Thoracic aorta (tissue), 2 donors: Measurements from ENCODE around the gene SYNM. TPM values are rescaled to one million over a fixed set of nuclear protein-coding genes. Genes with fewer than 3 reads are reported as not detected.

Source experiments
- ATAC-seq: fragments of 150-250 bp; one replicate; pipeline ENCODE4 v1.8.0; 2017; ENCODE audit warnings: low read depth; ENCODE audit not compliant: insufficient number of reproducible peaks, low FRiP score
- DNase-seq: peaks from one replicate; pipeline ENCODE4 v3.0.0-alpha.2; 2020; ENCODE audit warnings: low spot score
- H3K27ac ChIP-seq, 2 donors: fragments of 200-600 bp; sonication (generic); 1 replicate in 1 of 2; 2 replicates in 1 of 2; pipeline ENCODE4 v1.5.1; 2016; ENCODE audit warnings: mild to moderate bottlenecking in 2 of 2, moderate library complexity in 2 of 2
- H3K27me3 ChIP-seq: fragments of 200-600 bp; sonication (generic); replicated peaks from 2 replicates; pipeline ENCODE4 v1.6.0; 2016; ENCODE audit warnings: mild to moderate bottlenecking; ENCODE audit not compliant: insufficient read depth
- H3K36me3 ChIP-seq: fragments of 200-600 bp; sonication (generic); one replicate; pipeline ENCODE4 v1.5.1; 2016
- H3K4me1 ChIP-seq, 2 donors: fragments of 200-600 bp; sonication (generic); 1 replicate in 1 of 2; 2 replicates in 1 of 2; pipeline versions ENCODE4 v1.5.1 to v1.6.0; 2016; ENCODE audit warnings: low read depth in 2 of 2, mild to moderate bottlenecking in 1 of 2; ENCODE audit not compliant: control insufficient read depth in 1 of 2
- H3K4me3 ChIP-seq: fragments of 200-600 bp; sonication (generic); 2 replicates; pipeline ENCODE4 v1.5.1; 2016; ENCODE audit warnings: mild to moderate bottlenecking
- H3K9me3 ChIP-seq: fragments of 200-600 bp; sonication (generic); 2 replicates; pipeline ENCODE4 v1.5.1; 2016
- total RNA-seq, 2 donors: library from RNA; depleted of rRNA; stranded (reverse); fragments of >200 nt; gene quantifications; one replicate each; pipeline versions ENCODE4 v1.1.0 to v1.2.3, GENCODE V29; 2016
- TF ChIP-seq, protein P1 (sequence below): fragments of 200-600 bp; sonication (generic); IDR thresholded peaks from one replicate; pipeline ENCODE4 v1.5.1; 2019; ENCODE audit warnings: antibody characterized with exemption

Gene SYNM
- total RNA-seq, 2 donors from 2014 or later = 60.9 to 102 TPM

DNA sequence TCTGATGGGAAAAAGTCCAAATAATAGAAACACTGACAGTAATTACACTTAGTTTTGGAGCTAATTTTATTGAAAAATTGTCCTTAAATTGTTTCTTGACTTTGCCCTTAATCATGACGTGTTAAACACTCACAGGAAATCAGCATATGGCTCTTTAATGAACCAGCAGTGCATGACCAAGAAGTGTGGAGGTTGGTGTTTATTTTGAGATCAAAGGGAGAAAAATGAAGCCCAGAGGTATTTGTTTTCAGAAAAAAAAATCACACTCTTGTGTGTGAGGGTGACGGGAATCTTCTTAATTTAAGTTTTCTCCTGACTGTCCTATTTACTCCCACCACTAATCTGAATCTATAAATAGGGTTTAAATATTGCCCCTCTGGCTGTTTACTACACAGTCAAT is 28.8 kb upstream of the SYNM start:
- ATAC-seq (peak; percentile 15), DNase-seq (no peak)
- Histone ChIP-seq H3K4me3 (peak overlapping the region; percentile 63), H3K36me3 (no peaks in the 10 kb centered on the region), H3K4me1 (no peaks in the 10 kb centered on the region), H3K27me3 (no peaks in the 10 kb centered on the region), H3K9me3 (no peaks in the 10 kb centered on the region), H3K27ac (no peak overlapping the region)
- TF ChIP-seq, protein P1, sequence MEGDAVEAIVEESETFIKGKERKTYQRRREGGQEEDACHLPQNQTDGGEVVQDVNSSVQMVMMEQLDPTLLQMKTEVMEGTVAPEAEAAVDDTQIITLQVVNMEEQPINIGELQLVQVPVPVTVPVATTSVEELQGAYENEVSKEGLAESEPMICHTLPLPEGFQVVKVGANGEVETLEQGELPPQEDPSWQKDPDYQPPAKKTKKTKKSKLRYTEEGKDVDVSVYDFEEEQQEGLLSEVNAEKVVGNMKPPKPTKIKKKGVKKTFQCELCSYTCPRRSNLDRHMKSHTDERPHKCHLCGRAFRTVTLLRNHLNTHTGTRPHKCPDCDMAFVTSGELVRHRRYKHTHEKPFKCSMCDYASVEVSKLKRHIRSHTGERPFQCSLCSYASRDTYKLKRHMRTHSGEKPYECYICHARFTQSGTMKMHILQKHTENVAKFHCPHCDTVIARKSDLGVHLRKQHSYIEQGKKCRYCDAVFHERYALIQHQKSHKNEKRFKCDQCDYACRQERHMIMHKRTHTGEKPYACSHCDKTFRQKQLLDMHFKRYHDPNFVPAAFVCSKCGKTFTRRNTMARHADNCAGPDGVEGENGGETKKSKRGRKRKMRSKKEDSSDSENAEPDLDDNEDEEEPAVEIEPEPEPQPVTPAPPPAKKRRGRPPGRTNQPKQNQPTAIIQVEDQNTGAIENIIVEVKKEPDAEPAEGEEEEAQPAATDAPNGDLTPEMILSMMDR = no peak

DNA sequence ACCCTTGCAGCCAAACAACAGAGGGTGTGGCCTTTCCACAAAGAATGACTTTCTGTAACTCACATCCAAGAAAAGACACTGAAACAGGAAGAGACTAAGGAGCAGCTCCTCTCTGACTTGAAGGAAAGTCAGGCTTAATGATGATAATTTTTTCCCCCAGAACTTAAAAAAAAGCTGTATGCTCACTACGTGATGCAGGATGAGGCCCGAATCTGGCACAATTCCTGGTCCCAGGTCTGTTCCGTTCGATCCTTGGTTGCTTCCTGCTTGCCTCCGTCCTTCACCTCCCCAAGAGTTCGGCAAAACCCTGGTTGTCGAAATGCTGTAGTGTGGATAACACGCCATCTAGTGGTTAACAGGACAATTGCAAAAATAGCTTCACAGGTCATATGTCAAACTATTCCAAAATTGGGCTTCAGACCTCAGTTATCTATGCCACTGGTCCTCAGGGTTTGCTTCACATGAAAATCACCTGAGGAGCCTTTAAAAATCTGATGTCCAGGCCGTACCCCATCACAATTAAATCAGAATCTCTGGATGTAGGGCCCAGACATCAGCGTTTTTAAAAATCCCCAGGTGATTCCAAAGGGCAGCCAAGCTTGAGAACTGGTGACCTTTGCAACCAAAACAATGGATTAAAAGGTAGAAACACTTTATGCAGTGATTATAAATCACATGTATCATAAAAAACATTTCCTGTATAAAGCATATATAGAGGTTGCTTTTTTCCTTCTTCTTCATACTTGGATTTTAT is 28.1 kb upstream of the SYNM start:
- peak overlapping the region; percentile 63 for H3K4me3 ChIP-seq
- ATAC-seq = peak; percentile 66
- TF ChIP-seq, protein P1 = peak; percentile 89
- DNase-seq = no peak
- H3K36me3 ChIP-seq = no peaks in the 10 kb centered on the region
- no peaks in the 10 kb centered on the region for H3K4me1 ChIP-seq
- no peaks in the 10 kb centered on the region for H3K9me3 ChIP-seq
- H3K27me3 ChIP-seq = no peaks in the 10 kb centered on the region
- no peak overlapping the region for H3K27ac ChIP-seq

- Histone ChIP-seq H3K9me3 (no peaks in the 10 kb centered on the region), H3K36me3 (no peaks in the 10 kb centered on the region), H3K4me1 (no peaks in the 10 kb centered on the region), H3K4me3 (no peak overlapping the region), H3K27me3 (no peaks in the 10 kb centered on the region), H3K27ac (no peak overlapping the region)
- DNase-seq (no peak), ATAC-seq (no peak)
- TF ChIP-seq, protein P1 = no peak
These were observed 22.1 kb upstream of the SYNM start for GRCh38 chr15:99082798-99083197.

GRCh38 chr15:99084965-99085364 is 19.9 kb upstream of the SYNM start:
- TF ChIP-seq, protein P1 = no peak
- no peak overlapping the region for H3K27ac ChIP-seq
- ATAC-seq = no peak
- no peaks in the 10 kb centered on the region for H3K36me3 ChIP-seq
- H3K4me3 ChIP-seq = no peak overlapping the region
- no peaks in the 10 kb centered on the region for H3K9me3 ChIP-seq
- DNase-seq = no peak
- no peaks in the 10 kb centered on the region for H3K27me3 ChIP-seq
- no peaks in the 10 kb centered on the region for H3K4me1 ChIP-seq

- H3K27me3 ChIP-seq = no peaks in the 10 kb centered on the region
- no peak overlapping the region for H3K27ac ChIP-seq
- H3K4me3 ChIP-seq = no peak overlapping the region
- TF ChIP-seq, protein P1 = no peak
- no peak for ATAC-seq
- no peaks in the 10 kb centered on the region for H3K36me3 ChIP-seq
- H3K9me3 ChIP-seq = no peaks in the 10 kb centered on the region
- no peak for DNase-seq
- no peaks in the 10 kb centered on the region for H3K4me1 ChIP-seq
These were observed 19.2 kb upstream of the SYNM start for GRCh38 chr15:99085413-99086326.
